Hypothalamus (tissue), 51 donors: ENCODE measurements around the gene TPK1.
A peak's percentile ranks its signal among the peaks of the same experiment; 100 is the strongest.

Experiments used
- DNase-seq, 51 donors: peaks; one replicate each; lab custom pipeline; 2025; lab: John Stamatoyannopoulos, UW

Gene TPK1

GRCh38 chr7:144835652-144836544, at the start of gene TPK1:
Gene TPK1, minus strand, starts transcription at chr7:144836053. Its CDS starts 451 bp downstream, at chr7:144835602.
- DNase-seq = peak; percentile 49 to 93 (median 79)

- DNase-seq = no peak
Measured at GRCh38 chr7:144885478-144885877, 49.6 kb upstream of the TPK1 start.

- no peak for DNase-seq
Measured at GRCh38 chr7:144884896-144885295, 49.0 kb upstream of the TPK1 start.

- DNase-seq = no peak
Measured at GRCh38 chr7:144873316-144873845, 37.5 kb upstream of the TPK1 start.

- DNase-seq = no peak
Measured at GRCh38 chr7:144869082-144869481, 33.2 kb upstream of the TPK1 start.

- no peak for DNase-seq
Measured at GRCh38 chr7:144866189-144866588, 30.3 kb upstream of the TPK1 start.

GRCh38 chr7:144863320-144863647, 27.4 kb upstream of the TPK1 start:
- no peak for DNase-seq

- DNase-seq = no peak
Measured at GRCh38 chr7:144862612-144863319, 26.9 kb upstream of the TPK1 start.

GRCh38 chr7:144859739-144860138, 23.9 kb upstream of the TPK1 start:
- DNase-seq = no peak

GRCh38 chr7:144857463-144857862, 21.6 kb upstream of the TPK1 start:
- no peak for DNase-seq

- DNase-seq = no peak
Measured at GRCh38 chr7:144854839-144855424, 19.1 kb upstream of the TPK1 start.

- no peak for DNase-seq
Measured at GRCh38 chr7:144853542-144853941, 17.7 kb upstream of the TPK1 start.

GRCh38 chr7:144848078-144848477, 12.2 kb upstream of the TPK1 start:
- no peak for DNase-seq

- peak in 7 of 51 donors; percentile 2 to 11 (median 4) for DNase-seq
Measured at GRCh38 chr7:144842377-144842851, 6.6 kb upstream of the TPK1 start.

- DNase-seq = no peak
Measured at GRCh38 chr7:144836545-144836842, 641 bp upstream of the TPK1 start.

GRCh38 chr7:144835155-144835611, 670 bp downstream of the TPK1 start:
- DNase-seq = peak in 40 of 51 donors; percentile 13 to 89 (median 48)

GRCh38 chr7:144834641-144835144, 1.2 kb downstream of the TPK1 start:
- DNase-seq = peak in 8 of 51 donors; percentile 6 to 49 (median 32)

GRCh38 chr7:144830811-144831210, 5.0 kb downstream of the TPK1 start:
- no peak for DNase-seq

GRCh38 chr7:144830024-144830785, 5.6 kb downstream of the TPK1 start:
- DNase-seq = no peak

- no peak for DNase-seq
Measured at GRCh38 chr7:144827621-144828020, 8.2 kb downstream of the TPK1 start.
